Natural killer cell (primary cell): ENCODE measurements around the gene FBP1. TPM values are rescaled to one million over a fixed set of nuclear protein-coding genes. Genes with fewer than 3 reads are reported as not detected.

Source experiments
- ATAC-seq, 3 donors: fragments of 150-1000 bp in 2 of 3; fragments of 200-7000 bp in 1 of 3; cut with Tn5 transposase; 1 replicate in 1 of 3; 2 replicates in 2 of 3; pipeline ENCODE4 v1.10.0; 2021; ENCODE audit warnings: mild to moderate bottlenecking in 2 of 3, moderate library complexity in 2 of 3
- DNase-seq, 2 donors: peaks; one replicate each; pipeline versions ENCODE4 v3.0.0 to v3.0.0-alpha.2; 2013 to 2021; ENCODE audit warnings: mixed read lengths in 1 of 2
- H3K27ac ChIP-seq: one replicate; pipeline ENCODE4 v1.5.1; 2013; ENCODE audit warnings: mild to moderate bottlenecking, low read length
- H3K27me3 ChIP-seq: one replicate; pipeline ENCODE4 v1.6.1; 2013; ENCODE audit warnings: low read length; ENCODE audit not compliant: control insufficient read depth, insufficient read depth
- H3K36me3 ChIP-seq: one replicate; pipeline ENCODE4 v1.6.1; 2013; ENCODE audit warnings: low read length; ENCODE audit not compliant: control insufficient read depth, insufficient read depth
- H3K4me1 ChIP-seq: one replicate; pipeline ENCODE4 v1.6.1; 2013; ENCODE audit warnings: low read length; ENCODE audit not compliant: control insufficient read depth, insufficient read depth
- H3K4me3 ChIP-seq: one replicate; pipeline ENCODE4 v1.5.1; 2013; ENCODE audit warnings: low read length
- H3K9me3 ChIP-seq: one replicate; pipeline ENCODE4 v1.6.1; 2013; ENCODE audit warnings: low read length; ENCODE audit not compliant: control insufficient read depth, insufficient read depth
- H3K27ac Mint-ChIP-seq, 2 donors: one replicate each; pipeline ENCODE4 v1.8.0; 2022; ENCODE audit warnings: mild to moderate bottlenecking in 2 of 2, mixed read lengths in 2 of 2, moderate library complexity in 1 of 2
- H3K27me3 Mint-ChIP-seq, 2 donors: one replicate each; pipeline ENCODE4 v1.8.0; 2022; ENCODE audit warnings: low read depth in 2 of 2, mixed read lengths in 2 of 2
- H3K36me3 Mint-ChIP-seq: one replicate; pipeline ENCODE4 v1.8.0; 2022; ENCODE audit warnings: mixed read lengths
- H3K4me1 Mint-ChIP-seq, 2 donors: one replicate each; pipeline ENCODE4 v1.8.0; 2022; ENCODE audit warnings: mixed read lengths in 2 of 2
- H3K4me3 Mint-ChIP-seq: one replicate; pipeline ENCODE4 v1.8.0; 2022; ENCODE audit warnings: mild to moderate bottlenecking, moderate library complexity, mixed read lengths
- H3K9me3 Mint-ChIP-seq, 2 donors: one replicate each; pipeline ENCODE4 v1.8.0; 2022; ENCODE audit warnings: mixed read lengths in 2 of 2
- WGBS: methylation state at CpG from one replicate; pipeline ENCODE4 v1.1.7; 2013; ENCODE audit warnings: missing lambda C conversion rate; ENCODE audit not compliant: insufficient coverage; 5-methylcytosine and 5-hydroxymethylcytosine counted together
- intact Hi-C: fragments of 100-400 bp; cut with micrococcal nuclease; formaldehyde crosslinking; loops from one replicate; pipeline ENCODE4 v1.14.2; 2022
- total RNA-seq, 4 donors: library from RNA; stranded (reverse); fragments of 120-200 nt in 1 of 4; gene quantifications; one replicate each; pipeline versions ENCODE4 v1.2.3 to v1.2.4, GENCODE V29; 2013 to 2022
- TF ChIP-seq, protein P1 (sequence below): fragments of 200-600 bp; IDR thresholded peaks from one replicate; pipeline ENCODE4 v1.8.0; 2022; ENCODE audit warnings: antibody characterized with exemption

Gene FBP1
- total RNA-seq, 3 donors from 2014 or later (not counting 1 experiment from before 2014, with no cell fraction given), result 14.0 to 17.0 (median 15.5) TPM

DNA sequence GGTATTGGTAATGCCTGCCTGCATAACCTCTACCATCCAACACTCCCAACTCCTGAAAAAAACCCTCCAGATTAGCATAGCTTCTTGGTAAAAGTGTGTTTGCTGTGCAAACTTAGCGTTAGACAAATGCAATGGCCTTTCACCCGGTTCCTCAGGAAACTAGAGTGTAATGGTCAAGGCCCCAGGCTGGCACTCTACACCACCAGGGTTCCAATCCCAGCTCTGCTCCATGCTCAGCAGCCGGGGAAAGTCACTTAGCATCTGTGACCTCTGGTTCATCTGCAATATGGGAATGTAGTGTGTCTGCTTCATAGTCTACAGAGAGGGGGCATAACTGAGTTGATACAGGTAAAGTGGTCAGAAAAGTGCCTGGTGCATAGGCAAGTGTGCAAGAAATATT lies 9.0 kb downstream of the FBP1 start:
- H3K9me3 Mint-ChIP-seq, result no peaks in the 10 kb centered on the region

DNA sequence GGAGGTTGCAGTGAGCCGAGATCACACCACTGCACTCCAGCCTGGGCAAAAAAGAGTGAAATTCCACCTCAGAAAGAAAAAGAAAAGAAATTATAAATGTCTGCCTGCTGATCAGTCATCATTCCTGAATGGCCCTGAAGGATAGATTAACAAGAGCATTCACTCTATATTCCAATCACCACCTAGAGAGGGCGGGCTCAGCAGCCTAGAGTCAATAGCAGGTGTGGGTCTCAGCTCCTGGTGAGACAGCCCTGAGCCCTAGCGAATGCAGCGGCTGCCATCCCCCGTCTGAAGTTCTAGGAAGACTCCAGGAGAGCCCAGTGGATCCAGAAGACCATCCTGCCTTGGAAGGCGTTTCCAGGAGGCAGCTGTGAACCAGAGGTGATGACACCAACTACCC lies 12.0 kb downstream of the FBP1 start:
- DNase-seq (no peak), ATAC-seq (no peak)
- H3K27me3 Mint-ChIP-seq, result no peaks in the 10 kb centered on the region
- no peaks in the 10 kb centered on the region for H3K4me1 Mint-ChIP-seq
- no peaks in the 10 kb centered on the region for H3K36me3 Mint-ChIP-seq
- no peaks in the 10 kb centered on the region for H3K27me3 ChIP-seq
- TF ChIP-seq, protein P1, sequence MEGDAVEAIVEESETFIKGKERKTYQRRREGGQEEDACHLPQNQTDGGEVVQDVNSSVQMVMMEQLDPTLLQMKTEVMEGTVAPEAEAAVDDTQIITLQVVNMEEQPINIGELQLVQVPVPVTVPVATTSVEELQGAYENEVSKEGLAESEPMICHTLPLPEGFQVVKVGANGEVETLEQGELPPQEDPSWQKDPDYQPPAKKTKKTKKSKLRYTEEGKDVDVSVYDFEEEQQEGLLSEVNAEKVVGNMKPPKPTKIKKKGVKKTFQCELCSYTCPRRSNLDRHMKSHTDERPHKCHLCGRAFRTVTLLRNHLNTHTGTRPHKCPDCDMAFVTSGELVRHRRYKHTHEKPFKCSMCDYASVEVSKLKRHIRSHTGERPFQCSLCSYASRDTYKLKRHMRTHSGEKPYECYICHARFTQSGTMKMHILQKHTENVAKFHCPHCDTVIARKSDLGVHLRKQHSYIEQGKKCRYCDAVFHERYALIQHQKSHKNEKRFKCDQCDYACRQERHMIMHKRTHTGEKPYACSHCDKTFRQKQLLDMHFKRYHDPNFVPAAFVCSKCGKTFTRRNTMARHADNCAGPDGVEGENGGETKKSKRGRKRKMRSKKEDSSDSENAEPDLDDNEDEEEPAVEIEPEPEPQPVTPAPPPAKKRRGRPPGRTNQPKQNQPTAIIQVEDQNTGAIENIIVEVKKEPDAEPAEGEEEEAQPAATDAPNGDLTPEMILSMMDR, result no peak
- 91% methylated on average over 6 of the region's 6 CpGs for WGBS
- no peak overlapping the region for H3K4me3 Mint-ChIP-seq
- no peaks in the 10 kb centered on the region for H3K9me3 ChIP-seq
- no peak overlapping the region for H3K27ac Mint-ChIP-seq
- H3K4me1 ChIP-seq, result no peaks in the 10 kb centered on the region
- no peaks in the 10 kb centered on the region for H3K9me3 Mint-ChIP-seq
- no peaks in the 10 kb centered on the region for H3K36me3 ChIP-seq
- no peak overlapping the region for H3K4me3 ChIP-seq
- no peak overlapping the region for H3K27ac ChIP-seq
- intact Hi-C loops, result no loop called here

More for the DNA sequence above, 9.0 kb downstream of the FBP1 start:
- Histone ChIP-seq H3K4me1 (no peaks in the 10 kb centered on the region), H3K27me3 (no peaks in the 10 kb centered on the region), H3K27ac (no peak overlapping the region), H3K36me3 (no peaks in the 10 kb centered on the region), H3K9me3 (no peaks in the 10 kb centered on the region), H3K4me3 (no peak overlapping the region)
- H3K27ac Mint-ChIP-seq, result no peak overlapping the region
- no peaks in the 10 kb centered on the region for H3K4me1 Mint-ChIP-seq
- intact Hi-C loops, result no loop called here
- TF ChIP-seq, protein P1, result no peak
- no peak overlapping the region for H3K4me3 Mint-ChIP-seq
- no peaks in the 10 kb centered on the region for H3K27me3 Mint-ChIP-seq
- no peaks in the 10 kb centered on the region for H3K36me3 Mint-ChIP-seq
- ATAC-seq (no peak), DNase-seq (no peak)
- WGBS, result 86% methylated on average over 3 of the region's 3 CpGs

DNA sequence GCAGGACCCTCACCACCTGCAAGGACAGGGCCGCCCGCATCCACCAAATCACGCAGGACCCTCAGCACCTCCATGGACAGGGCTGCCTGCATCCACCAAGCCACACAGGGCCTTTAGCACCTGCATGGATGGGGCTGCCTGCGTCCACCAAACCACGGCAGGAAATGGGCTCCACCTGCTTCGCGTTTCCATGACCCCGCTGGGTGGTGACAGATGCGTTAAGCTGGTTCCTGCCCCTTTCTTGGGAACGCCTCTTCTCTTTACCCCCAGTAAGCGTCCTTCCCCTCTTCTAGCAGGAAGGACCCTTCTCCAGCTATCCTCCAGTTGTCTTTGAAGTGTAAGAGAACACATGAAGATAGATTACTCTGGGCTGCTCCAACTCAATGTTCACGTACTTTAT lies 13.5 kb downstream of the FBP1 start:
- no peak overlapping the region for H3K27ac Mint-ChIP-seq
- no peaks in the 10 kb centered on the region for H3K36me3 ChIP-seq
- intact Hi-C loops, result no loop called here
- H3K9me3 Mint-ChIP-seq, result no peaks in the 10 kb centered on the region
- no peak for DNase-seq
- no peaks in the 10 kb centered on the region for H3K9me3 ChIP-seq
- WGBS, result 43% methylated on average over 10 of the region's 12 CpGs
- no peaks in the 10 kb centered on the region for H3K4me1 ChIP-seq
- H3K36me3 Mint-ChIP-seq, result no peaks in the 10 kb centered on the region
- no peaks in the 10 kb centered on the region for H3K4me1 Mint-ChIP-seq
- no peak overlapping the region for H3K27ac ChIP-seq
- TF ChIP-seq, protein P1, result no peak
- no peak overlapping the region for H3K4me3 ChIP-seq
- H3K4me3 Mint-ChIP-seq, result no peak overlapping the region
- no peaks in the 10 kb centered on the region for H3K27me3 Mint-ChIP-seq
- no peaks in the 10 kb centered on the region for H3K27me3 ChIP-seq
- ATAC-seq, result no peak

DNA sequence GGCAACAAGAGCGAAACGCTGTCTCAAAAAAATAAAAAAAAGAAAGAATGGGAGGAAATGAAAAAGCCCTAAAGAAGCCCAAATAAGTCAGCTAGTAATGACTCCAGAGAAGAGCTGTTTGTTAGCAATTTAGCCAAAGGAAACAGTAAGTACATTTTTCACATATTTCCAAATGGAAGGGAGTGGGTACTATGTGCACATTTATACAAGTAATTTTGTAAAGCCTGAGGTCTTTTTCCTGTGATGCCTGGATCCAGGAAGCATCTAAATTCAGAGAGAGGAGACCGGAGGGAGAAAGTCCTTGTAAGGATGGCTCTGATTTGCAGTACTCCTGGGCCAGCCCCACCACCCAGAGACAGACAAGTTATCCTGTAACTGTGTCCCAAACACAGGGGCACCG lies 14.7 kb downstream of the FBP1 start:
- H3K27ac Mint-ChIP-seq, result no peak overlapping the region
- no peak overlapping the region for H3K4me3 Mint-ChIP-seq
- Histone ChIP-seq H3K27me3 (no peaks in the 10 kb centered on the region), H3K27ac (no peak overlapping the region), H3K4me3 (no peak overlapping the region), H3K36me3 (no peaks in the 10 kb centered on the region), H3K9me3 (no peaks in the 10 kb centered on the region), H3K4me1 (no peaks in the 10 kb centered on the region)
- no peaks in the 10 kb centered on the region for H3K36me3 Mint-ChIP-seq
- no peaks in the 10 kb centered on the region for H3K9me3 Mint-ChIP-seq
- no peaks in the 10 kb centered on the region for H3K4me1 Mint-ChIP-seq
- 93% methylated on average over 4 of the region's 4 CpGs for WGBS
- TF ChIP-seq, protein P1, result no peak
- H3K27me3 Mint-ChIP-seq, result no peaks in the 10 kb centered on the region
- intact Hi-C loops, result no loop called here
- no peak for DNase-seq
- no peak for ATAC-seq
